Fibroblast of skin of left biceps (primary cell): ENCODE measurements around the gene C16orf95.
"Not testable (repeated sequence)": the region's sequence is repeated elsewhere in the genome, so short reads cannot be mapped to it uniquely, and the experiment has no call there.

Source experiments
- DNase-seq, 2 experiments: peaks; one replicate each; pipeline ENCODE4 v3.0.0-alpha.2; 2013; ENCODE audit warnings: low read depth in 2 of 2

C16orf95 gene

DNA sequence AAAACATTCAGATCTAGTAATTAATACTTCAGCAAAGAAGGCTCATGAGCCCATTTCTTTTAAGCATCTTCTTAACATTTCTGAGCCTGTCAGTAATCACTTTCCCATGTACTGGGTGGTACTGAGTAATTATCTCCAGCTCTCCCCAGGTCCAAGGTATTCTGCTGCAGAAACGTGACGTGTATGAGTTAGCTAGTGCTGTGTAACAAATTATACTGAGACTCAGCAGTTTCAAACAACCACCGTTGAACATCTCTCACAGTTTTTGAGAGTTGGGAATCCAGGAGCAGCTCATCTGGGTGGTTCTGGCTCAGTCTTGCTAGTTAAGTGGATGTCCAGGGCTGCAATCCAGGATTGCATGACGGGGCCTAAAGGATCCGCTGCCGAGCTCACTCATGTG is 25.2 kb downstream of the C16orf95 start:
- no peak for DNase-seq

DNA sequence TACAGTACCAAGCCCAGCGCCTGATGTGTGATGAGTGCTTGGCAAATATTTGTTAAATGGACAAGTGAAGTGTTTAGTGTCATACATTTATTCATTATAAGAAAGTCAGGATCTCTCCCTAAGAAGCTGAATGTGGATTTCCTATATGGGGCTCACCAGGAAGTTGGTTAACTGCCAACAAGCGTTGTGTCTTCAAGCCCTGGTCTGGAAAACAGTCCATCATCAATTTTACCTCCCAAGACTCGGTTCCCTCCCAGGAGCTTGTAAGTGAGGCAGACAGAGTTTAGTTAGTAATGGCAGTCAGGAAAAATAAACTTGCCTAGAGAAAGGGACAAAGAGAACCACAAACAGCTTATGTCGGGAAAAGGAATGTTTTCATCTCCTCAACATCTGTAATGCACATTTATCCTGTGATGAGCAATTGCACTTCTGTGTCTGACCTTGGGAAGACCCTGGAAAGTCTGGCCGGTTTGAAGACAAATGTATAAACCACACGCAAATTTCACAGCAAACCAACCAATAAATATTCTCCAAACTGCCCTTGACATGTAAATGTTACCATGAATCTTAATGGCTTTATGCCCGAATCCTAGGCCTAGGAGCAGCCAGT is 28.3 kb downstream of the C16orf95 start:
- peak; percentile 94 to 95 for DNase-seq

DNA sequence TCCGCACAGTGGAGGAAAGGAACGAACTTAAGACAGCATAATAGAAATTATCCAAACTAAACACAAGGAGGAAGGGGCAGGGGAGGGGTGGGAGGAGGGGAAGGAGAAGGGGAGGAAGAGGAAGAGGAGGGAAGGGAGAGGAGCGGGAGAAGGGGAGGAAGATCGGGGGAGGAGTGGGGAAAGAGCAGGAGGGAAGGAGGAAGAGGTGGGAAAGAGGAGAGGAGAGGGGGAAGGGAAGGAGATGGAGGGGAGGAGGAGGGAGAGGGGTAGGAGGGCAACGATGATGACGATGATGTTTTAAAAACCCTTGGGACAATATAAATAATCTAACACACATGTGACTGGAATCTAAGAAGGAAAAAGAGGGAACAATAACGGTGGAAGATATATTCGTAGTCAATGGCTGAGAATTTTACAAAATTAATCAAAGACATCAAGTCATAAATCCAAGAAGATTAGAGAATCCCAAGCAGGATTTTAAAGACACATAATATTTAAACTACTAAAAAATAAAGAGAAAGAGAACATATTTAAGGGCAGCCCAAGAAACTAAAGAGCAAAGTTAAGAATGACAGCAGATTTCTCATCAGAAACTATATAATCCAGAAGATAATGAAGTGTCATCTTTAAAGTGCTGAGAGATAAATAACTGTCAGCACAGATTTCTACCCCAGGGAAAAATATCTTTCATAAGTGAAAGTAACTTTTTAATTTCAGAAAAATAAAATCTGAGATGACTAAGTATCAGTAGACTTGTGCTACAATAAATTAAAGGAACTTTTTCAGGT is 30.2 kb downstream of the C16orf95 start:
- no peak for DNase-seq

DNA sequence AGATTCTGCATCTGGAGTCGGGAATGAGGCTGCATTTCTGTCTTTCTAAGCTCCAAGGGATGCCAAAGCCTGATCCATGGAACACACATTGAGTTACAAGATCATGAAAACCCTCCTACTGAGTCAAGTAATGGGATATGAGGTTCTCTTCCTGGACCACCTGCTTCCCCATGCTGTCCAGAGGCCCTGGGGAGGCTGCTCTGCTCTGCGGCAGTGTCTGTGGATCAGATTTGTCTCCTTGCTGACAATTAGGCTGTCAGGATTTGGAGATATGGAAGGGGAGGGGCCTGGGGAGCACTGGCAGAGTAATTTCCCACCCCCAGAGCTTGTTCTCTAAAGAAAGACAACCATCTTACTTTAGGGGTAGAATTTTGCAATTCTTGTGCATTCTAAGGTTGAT is 33.0 kb downstream of the C16orf95 start:
- no peak for DNase-seq

DNA sequence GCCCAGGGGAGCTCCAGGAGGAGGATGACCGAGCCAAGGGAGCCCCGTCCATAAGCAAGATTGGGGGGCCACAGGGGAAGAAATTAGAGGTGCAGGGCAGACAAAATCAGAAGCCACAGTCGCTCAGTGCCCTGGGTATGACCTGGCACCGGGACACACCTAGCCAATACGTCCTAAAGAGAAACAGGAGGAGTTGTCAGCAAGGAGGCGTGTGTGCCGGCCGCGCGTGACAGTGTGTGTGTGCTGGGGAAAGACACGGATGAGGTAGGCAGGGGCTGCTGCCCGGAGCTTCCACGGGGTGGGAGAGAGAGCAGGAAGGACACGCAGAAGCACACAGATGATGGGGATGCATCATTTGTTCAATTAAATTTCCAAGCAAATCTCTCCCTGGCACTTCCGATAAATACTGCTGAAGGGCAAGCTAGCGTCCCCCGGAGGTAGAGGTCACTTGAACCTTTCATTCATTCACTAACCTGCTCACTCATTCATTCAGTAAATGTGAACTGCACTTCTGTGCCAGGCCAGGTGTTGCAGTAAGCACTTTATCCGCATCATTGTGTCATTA is 38.0 kb downstream of the C16orf95 start:
- DNase-seq: no peak

DNA sequence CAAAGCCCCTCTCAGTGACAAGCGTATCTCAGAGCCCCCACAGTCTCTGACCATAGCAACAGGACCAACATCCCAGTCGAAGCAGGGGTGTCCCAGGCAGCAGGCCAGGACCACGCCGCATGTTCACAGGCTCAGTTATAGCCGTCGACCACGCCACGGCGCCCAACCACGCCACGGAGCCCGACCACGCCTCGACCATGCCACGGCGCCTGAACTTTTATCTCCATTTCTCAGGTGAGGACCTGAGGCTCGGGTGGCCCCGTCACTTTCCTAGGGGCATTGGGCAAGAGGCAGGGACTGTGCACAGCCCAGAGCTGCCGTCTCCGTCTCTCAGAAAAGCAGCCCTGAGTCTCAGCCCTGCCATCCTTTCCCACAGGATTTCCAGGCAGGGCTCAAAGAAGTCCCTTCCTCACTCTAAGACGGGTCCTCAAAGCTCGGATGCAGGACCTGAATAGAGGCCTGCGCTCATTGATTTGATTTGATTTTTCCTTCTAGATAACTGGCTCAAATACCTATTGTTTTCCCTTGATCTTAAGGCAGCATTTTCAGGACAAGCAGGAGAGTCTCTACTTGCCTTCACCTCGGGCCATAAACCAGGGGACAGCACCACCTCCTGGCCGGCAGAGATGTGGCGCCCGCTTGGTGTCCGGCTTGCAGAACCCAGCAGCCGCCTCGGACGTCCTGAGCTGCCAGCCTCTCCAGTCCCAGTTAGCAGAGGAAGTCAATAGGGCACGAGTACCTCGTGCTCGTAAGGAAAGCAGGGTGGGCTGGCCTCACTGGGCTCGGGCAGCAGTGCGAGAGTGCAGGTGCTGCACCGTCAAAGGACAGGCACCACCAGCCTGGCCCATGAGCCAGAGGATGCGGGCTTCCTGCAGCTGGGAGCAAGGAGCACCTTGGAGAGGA is 38.8 kb downstream of the C16orf95 start:
- peak; percentile 22 to 34 for DNase-seq

DNA sequence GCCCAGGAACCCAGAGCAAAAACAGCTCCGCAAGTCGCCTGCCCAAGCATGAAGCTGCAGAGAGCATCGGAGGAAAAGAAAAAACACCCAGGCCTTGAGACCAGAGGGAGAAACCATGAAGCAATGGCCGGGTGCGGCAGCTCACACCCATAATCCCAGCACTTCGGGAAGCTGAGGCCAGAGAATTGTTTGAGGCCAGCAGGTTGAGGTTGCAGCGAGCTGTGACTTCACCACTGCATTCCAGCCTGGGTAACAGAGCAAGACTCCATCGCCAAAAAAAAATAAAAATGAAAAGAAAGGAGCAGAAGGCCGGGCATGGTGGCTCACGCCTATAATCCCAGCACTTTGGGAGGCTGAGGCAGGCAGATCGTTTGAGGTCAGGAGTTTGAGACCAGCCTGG is 40.3 kb downstream of the C16orf95 start:
- DNase-seq: no peak

DNA sequence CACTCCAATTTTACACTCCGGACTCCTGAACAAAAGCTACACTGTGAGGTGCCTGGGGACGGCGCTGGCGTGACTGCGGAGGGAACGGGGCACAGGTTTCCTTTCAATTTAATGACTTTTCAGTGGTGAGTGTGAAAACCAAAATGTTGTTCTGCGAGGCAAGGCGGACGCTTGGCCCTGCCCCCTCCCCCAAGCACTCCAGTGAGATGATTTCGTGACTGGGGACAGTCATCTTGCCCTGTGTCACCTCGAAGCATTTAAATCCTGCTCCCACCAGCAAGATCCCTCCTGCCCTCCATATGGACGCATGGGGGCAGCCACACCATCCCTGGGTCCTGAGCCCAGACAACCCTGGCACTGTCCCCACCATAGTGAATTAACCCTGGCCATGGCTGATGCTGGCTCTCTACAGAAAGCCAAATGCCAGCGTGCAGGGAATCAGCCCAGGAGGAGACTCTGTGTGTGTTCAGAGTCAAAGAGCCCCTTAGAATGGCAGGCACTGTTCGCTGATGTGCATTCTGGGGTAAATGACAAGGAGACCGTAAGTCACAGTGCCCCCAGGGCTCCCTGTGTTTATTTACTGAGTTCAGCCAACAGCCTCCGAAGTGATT is 41.0 kb downstream of the C16orf95 start:
- DNase-seq: no peak

DNA sequence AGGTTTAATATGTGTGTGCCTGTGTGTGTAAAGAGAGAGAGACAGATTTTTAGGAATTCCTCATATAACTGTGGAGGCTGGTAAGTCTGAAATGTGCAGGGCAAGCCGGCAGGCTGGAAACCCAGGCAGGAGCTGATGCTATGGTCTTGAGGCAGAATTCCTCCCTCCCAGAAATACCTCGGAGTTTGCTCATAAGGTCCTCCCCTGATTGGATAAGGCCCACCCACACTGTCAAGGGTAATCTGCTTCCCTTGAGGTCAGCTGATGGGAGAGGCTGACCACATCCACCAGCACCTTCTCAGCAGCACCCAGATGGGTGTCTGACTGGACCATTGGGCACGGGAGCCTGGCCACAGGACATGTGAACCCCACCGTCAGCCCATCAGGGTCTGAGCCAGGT is 42.4 kb downstream of the C16orf95 start:
- DNase-seq: no peak

DNA sequence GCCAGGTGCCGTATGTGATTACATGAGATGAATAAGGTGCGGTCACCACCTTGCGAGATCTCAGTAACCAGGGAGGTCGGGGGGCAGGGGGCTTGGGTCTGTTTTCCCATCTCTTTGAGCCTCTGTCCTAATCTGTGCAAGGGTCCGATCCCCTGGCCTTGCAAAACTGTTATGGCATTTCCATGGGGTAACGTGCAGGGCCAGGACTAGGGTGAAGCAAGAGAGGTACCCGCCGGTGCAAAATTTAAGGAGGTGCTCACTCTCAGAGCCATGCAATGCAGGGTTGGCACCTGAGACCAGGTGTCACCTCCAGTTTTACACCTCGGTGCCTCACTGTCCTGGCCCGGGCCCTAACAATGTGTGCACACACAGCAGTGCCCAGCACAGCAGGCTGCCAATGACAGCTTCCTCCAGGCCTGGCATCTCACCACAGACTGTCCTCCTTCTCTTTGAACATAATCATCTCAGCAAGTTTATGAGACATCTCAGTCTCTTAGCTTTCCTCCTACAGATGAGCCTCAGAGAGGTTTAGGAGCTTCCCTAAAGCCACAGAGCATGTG is 43.6 kb downstream of the C16orf95 start:
- DNase-seq: no peak

DNA sequence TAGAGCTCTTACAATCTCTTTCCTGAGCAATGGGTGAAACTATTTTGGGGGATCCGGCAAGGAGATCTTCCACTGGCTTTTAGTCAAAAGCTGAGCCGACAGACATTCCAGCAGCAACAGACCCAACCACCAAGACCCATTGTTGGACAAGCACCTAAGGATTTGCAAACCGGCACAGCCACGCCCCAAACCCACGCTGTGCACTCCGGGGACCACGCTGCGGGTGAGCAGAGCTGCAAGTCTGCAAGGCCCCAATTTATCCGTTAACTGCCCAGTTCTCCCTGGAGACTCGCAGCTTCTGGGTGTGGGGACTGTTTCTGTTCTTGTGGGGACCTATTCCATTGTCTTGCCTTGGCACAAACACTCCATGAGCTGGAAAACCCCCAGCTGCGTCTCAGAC is 45.9 kb downstream of the C16orf95 start:
- DNase-seq: no peak

DNA sequence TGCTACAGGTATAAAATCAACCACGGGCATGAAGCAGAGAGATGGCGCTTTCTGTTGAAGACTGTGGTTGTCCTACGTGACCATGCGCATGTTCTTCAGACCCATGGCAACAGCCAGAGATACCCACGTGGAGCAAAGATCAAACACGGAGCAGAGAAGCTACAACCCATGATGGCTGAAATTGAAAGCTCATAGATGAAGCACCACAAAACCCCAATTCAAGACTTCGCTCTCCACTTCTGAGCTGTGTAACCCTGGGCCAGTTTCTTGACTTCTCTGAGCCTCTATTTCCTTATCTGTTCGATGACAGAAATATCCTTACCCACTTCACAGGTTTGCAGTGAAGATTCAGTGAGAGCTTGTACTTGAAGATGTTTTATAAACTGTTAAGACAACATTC is 49.6 kb downstream of the C16orf95 start:
- no peak for DNase-seq

DNA sequence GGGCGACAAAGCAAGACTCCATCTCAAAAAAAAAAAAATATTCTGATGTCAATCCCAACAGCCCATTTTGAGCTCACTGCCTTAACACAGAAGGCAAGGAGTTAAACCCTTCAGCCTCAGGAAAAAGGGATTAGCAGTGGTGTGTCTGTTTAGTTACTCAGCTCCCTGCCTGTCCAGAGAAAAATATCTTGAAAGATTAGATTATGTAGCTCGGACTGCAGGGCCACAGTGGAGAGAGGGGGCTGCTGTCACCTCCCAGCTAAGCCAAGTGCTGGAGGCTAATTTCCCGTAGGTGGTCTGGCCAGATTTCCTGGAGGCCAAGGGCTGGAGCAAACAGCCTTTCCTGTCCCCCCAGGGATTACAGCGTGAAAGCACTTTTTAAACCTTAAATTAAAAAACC is 50.3 kb downstream of the C16orf95 start:
- DNase-seq: no peak

DNA sequence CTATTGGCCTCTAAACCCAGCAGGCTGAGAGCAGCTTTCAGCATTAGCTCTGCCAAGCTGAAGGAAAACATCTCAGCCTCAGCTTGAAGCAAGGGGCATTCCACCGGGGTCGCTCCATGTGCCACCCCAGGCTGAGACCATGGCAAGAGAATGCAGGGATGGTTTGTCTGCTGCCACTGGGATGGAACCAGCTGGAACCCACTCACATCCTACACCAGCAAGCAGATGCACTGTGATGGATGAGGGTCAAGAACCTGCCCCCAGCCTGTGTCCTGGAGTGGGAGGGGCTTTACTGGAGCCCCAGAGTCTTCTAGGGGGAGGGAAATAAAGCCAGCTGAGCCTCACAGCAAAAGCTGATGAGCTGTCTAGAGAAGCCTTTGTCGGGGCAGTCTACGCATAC is 51.9 kb downstream of the C16orf95 start:
- DNase-seq: no peak

DNA sequence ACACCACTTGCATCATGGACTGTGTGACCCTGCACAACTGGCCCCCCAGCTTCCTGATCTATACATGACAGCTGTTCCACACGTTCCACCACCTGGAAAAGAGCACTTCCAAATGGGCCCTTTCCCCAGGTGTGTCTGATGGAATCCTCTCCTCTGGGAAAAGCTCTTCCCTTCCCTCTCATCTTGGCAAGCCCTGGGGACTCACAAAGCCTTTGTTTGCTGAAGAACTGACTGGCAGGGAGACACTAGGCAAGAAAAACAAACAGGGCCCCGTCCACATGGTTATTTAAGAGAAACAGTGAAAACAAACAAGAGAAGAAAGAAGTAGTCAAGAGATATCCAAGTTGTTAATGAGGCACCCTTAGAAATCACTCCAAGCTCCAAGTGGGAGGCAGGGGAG is 52.6 kb downstream of the C16orf95 start:
- no peak for DNase-seq

DNA sequence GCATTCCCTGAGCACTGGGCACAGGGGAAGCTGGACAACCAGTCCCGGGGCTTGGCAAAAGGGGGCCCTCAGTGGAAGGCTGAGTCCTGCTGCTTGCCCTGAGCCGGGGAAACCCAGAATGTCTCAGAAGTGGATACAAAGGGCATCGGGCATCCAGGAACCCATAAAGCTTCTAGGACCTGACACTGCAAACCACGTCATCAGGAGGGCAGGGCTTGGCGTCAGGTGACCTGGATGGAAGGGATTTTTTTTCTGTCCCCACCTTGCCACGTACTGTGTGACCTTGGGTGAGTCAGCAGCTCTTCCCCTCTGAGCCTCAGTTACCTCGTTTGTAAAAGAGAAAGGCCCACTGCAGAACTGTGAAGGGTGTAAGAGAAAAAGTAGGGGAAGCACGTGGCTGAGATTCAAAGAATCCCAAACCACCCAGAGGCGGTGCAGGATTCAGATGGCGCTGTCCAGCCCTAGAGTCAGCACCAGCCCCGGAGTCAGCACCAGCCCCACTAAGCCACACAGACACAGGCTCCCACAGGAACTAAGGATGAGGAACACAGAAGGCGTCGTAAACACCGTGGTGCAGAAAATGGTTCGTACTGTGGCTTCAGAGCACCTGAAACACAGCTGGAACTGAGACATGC is 53.7 kb downstream of the C16orf95 start:
- DNase-seq: no peak

DNA sequence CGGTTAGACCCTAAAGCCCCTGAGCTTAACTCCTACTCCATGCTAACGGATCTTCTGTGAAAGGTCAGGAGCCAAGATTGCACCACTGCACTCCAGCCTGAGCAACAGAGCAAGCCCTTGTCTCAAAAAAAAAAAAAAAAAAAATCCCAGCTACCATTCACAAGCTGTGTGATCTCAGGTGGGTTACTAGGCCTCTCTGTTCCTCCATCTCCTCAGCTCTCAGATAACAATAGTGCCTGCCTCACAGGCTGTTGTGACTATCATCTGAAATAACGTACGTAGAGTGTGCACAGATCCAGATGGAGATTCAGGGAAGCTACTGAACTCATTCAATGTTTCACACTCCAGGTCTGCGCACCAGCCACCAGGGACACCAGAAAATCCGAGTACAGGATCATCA is 57.8 kb downstream of the C16orf95 start:
- DNase-seq: no peak

DNA sequence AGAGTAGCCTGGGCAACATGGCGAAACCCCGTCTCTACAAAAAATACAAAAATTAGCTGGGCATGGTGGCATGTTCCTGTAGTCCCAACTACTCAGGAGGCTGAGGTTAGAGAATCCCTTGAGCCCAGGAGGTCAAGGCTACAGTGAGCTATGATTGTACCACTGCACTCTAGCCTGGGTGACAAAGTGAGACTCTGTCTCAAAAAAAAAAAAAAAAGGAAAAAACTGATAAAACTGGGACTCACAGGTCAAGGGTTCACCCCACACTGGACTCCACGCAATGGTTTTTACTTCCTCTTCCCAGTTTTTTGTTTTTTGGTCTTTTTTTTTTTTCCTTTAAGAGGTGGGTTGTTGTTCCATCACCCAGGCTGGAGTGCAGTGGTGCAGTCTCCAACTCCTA is 58.5 kb downstream of the C16orf95 start:
- not testable (repeated sequence) for DNase-seq

DNA sequence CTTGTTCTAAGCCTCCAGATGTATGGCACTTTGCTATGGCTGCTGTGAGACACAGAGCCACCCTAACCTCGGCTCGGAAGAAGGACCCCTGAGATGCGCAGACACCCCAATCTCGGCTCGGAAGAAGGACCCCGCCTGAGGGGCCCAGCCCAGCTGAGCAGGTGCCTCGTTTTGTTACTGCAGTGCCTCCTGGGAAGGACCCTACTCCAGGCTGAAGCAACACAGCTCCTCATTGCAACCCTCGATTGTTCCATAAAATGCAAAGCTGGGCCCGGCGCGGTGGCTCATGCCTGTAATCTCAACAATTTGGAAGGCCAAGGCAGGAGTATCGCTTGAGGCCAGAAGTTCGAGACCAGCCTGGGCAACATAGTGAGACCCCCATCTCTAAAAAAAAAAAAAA is 61.3 kb downstream of the C16orf95 start:
- DNase-seq: no peak

DNA sequence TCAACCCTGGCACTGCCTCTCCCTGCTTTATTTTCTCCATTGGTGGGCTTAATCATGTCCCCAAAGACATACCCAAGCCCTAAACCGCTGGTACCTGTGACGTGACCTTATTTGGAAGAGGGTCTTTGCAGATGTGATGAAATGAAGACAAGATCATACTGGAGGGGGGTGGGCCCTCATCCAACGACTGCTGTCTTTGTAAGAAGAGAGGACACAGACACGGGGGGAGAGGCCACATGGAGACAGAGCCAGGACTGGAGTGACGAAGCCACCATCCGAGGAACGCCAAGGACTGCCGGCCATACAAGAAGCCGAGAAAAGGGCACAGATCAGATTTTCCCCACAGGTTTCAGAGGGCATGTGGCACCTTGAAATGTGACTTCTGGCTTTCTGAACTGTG is 62.5 kb downstream of the C16orf95 start:
- DNase-seq: no peak

DNA sequence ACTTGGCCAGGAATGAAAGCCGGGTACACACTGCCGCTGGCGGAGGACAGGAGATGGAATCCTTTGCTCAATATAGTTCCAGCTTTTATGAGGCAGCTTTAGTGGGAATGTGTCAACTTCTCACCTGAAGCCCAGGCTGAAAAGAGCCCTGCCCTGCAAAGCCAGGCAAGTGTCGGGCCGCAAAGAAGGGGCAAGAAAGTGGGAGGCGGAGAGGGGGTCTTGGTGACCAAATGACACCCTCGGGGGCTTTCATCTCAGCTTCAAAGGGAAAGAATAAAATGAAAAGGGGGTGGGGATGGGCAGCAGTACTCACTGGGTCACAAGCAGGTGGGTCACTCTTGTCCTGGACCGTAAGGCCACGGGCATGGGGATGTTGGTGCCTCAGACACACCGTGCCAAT is 62.9 kb downstream of the C16orf95 start:
- DNase-seq: no peak
